ENCODE measurements around the gene MID2.
"Not testable (repeated sequence)": the region's sequence is repeated elsewhere in the genome, so short reads cannot be mapped to it uniquely, and the experiment has no call there.

Gene MID2

GRCh38 chrX:107935664-107936433 is 110.2 kb downstream of the MID2 start:
- DNase-seq (ENCODE audit: low read depth), result no peak
- TF ChIP-seq CTCF (IDR thresholded peaks at IDR 0.05; ENCODE audit: control insufficient read depth, extremely low read depth, insufficient read depth), result no peak
- no peak overlapping the region for H3K4me3 ChIP-seq (ENCODE audit: low read depth, low read length)

DNA sequence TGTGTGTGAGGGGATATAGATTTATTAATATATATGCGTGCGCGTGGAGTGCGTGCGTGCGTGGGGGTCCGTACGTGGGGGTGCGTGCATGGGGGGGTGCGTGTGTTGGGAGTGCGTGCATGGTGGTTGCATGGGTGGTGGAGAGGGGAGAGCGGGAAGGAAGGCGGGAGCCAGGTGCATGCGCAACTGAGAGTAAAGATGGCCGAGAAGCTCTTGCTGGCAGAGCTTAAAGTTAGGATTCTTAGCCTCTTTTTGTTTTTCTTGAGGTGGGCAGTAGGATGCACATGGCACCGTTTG is 110.7 kb downstream of the MID2 start:
- no peak overlapping the region for H3K4me3 ChIP-seq (ENCODE audit: low read depth, low read length)
- no peak for DNase-seq (ENCODE audit: low read depth)
- no peak for TF ChIP-seq CTCF (IDR thresholded peaks at IDR 0.05; ENCODE audit: control insufficient read depth, extremely low read depth, insufficient read depth)

DNA sequence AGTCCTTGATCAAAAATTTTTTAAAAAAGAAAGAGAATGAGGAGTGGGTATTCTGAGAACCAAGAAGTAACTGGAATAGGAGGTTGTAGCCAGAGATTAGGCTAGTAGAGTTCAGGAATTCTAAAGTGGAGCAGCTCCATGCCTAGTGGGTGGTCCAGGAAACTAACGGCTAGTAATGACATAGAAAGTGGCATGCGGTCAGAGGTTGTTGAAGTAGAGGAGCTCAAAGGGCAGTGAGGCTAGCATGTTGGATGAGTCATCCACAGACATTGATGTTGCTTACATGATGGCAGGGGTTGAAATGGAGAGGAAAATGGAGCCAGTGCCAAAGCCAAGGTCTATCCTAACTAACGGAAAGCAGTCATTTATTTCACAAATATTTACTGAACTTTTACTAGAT is 114.4 kb downstream of the MID2 start:
- peak; percentile 47 for DNase-seq (ENCODE audit: low read depth)
- no peak for TF ChIP-seq CTCF (IDR thresholded peaks at IDR 0.05; ENCODE audit: control insufficient read depth, extremely low read depth, insufficient read depth)

GRCh38 chrX:107955337-107955736 is 129.7 kb downstream of the MID2 start:
- not testable (repeated sequence) for H3K4me3 ChIP-seq (ENCODE audit: low read depth, low read length); DNase-seq (ENCODE audit: low read depth)

More for the DNA sequence above, 114.4 kb downstream of the MID2 start:
- H3K4me3 ChIP-seq (ENCODE audit: low read depth, low read length), result no peak overlapping the region

GRCh38 chrX:107968623-107969022 is 143.0 kb downstream of the MID2 start:
- no peak overlapping the region for H3K4me3 ChIP-seq (ENCODE audit: low read depth, low read length)
- no peak for DNase-seq (ENCODE audit: low read depth)
- no peak for TF ChIP-seq CTCF (IDR thresholded peaks at IDR 0.05; ENCODE audit: control insufficient read depth, extremely low read depth, insufficient read depth)

GRCh38 chrX:107970073-107970472 is 144.4 kb downstream of the MID2 start:
- DNase-seq (ENCODE audit: low read depth), result no peak
- TF ChIP-seq CTCF (IDR thresholded peaks at IDR 0.05; ENCODE audit: control insufficient read depth, extremely low read depth, insufficient read depth), result no peak
- H3K4me3 ChIP-seq (ENCODE audit: low read depth, low read length), result no peak overlapping the region

GRCh38 chrX:107971636-107972035 is 146.0 kb downstream of the MID2 start:
- no peak for TF ChIP-seq CTCF (IDR thresholded peaks at IDR 0.05; ENCODE audit: control insufficient read depth, extremely low read depth, insufficient read depth)
- no peak overlapping the region for H3K4me3 ChIP-seq (ENCODE audit: low read depth, low read length)
- no peak for DNase-seq (ENCODE audit: low read depth)

Data from LNCaP clone FGC (cell line).